Upper lobe of left lung (tissue), 4 donors: ENCODE measurements around the gene ABL2.

Experiments
- POLR2AphosphoS5 ChIP-seq, 2 donors: sonication (generic); formaldehyde crosslinking; IDR thresholded peaks; one replicate each; pipeline ENCODE4 v1.5.1; 2017; ENCODE audit warnings: antibody characterized with exemption in 2 of 2
- TF ChIP-seq, protein P1 (sequence below), 6 experiments: fragments of 450-650 bp in 4 of 6; fragments of 200-600 bp in 2 of 6; sonication (generic) in 2 of 6; IDR thresholded peaks; one replicate each; pipeline ENCODE4 v1.5.1; 2016 to 2019; ENCODE audit warnings: antibody characterized with exemption in 6 of 6

DNA sequence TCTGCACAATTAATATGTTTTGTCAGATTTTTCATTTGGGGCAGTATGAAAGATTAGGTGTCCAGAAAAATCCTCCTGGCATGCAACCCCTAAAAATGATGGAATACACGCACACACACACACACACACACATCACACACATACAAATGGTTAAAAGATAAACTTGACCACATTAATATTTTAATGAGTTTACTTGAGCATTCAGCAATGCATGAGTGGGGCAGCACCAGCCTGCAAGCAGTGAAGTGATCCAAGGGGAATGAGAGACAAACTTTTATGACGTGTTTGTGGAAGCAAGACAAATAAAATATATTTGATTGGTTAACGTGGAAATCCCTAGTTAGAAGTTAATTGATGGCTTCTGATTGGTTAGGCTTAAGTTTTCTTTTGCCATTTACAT is 35.0 kb upstream of the ABL2 start:
- TF ChIP-seq POLR2AphosphoS5 (IDR thresholded peaks at IDR 0.05), result no peak
- TF ChIP-seq, protein P1, sequence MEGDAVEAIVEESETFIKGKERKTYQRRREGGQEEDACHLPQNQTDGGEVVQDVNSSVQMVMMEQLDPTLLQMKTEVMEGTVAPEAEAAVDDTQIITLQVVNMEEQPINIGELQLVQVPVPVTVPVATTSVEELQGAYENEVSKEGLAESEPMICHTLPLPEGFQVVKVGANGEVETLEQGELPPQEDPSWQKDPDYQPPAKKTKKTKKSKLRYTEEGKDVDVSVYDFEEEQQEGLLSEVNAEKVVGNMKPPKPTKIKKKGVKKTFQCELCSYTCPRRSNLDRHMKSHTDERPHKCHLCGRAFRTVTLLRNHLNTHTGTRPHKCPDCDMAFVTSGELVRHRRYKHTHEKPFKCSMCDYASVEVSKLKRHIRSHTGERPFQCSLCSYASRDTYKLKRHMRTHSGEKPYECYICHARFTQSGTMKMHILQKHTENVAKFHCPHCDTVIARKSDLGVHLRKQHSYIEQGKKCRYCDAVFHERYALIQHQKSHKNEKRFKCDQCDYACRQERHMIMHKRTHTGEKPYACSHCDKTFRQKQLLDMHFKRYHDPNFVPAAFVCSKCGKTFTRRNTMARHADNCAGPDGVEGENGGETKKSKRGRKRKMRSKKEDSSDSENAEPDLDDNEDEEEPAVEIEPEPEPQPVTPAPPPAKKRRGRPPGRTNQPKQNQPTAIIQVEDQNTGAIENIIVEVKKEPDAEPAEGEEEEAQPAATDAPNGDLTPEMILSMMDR (IDR thresholded peaks at IDR 0.05), result no peak
